ENCODE measurements around the gene SERINC3. TPM values are rescaled to one million over a fixed set of nuclear protein-coding genes. Genes with fewer than 3 reads are reported as not detected.

The SERINC3 gene
- total and polyA plus RNA-seq, 2 donors (not counting 1 experiment from before 2014, with no cell fraction given), result 120 to 238 TPM

DNA sequence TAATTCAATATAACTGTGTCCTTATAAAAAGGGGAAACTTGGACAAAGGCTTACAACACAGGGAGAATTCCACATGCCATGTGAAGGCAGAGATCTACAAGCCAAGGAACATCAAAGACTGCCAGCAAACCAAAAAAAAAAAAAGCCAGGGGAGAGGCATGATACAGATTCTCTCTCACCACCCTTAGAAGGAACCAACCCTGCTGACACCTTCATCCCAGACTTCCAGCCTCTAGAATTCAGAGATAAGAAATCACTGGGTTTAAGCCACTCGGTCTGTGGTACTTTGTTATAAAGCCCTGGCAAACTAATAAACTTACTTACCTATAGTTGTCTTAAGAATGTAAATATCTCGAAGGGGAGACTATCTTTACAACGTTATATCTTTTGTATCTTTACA, 4.4 kb downstream of the SERINC3 start:
- no peak overlapping the region for H3K9ac ChIP-seq (ENCODE audit: insufficient read depth, low read length)

DNA sequence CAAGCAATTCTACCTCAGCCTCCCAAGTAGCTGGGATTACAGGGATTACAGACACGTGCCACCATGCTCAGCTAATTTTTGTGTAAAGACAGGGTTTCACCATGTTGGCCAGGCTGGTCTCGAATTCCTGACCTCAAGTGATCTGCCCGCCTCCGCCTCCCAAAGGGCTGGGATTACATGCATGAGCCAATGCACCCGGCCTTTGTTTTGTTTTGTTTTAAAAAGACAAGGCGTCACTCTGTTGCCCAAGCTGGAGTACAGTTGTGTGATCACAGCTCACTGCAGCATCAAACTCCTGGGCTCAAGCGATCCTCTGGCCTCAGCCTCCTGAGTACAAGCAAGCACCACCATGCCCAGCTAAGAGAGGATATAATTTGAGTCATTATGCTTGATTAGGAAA, 5.4 kb downstream of the SERINC3 start:
- Histone ChIP-seq H3K79me2 (ENCODE audit: control insufficient read depth, insufficient read depth, low read length) (peaks cover 74% of the 10 kb centered on the region), H3K4me1 (ENCODE audit: control insufficient read depth, extremely low read depth, insufficient read depth, low read length) (peaks cover 2% of the 10 kb centered on the region), H2AFZ (ENCODE audit: low read length) (no peak overlapping the region), H3K9me3 (ENCODE audit: control insufficient read depth, insufficient read depth, low read depth, low read length) (no peaks in the 10 kb centered on the region), H4K20me1 (ENCODE audit: control insufficient read depth, extremely low read depth, insufficient read depth, low read length) (peaks cover 2% of the 10 kb centered on the region), H3K4me3 (replicated peaks in 1 of 4; ENCODE audit: control extremely low read depth in 1 of 4, insufficient read depth in 1 of 4, low read depth in 3 of 4, low read length in 4 of 4) (no peak overlapping the region), H3K27ac (ENCODE audit: insufficient read depth, low read length) (no peak overlapping the region), H3K4me2 (ENCODE audit: extremely low read depth, insufficient read depth, low read length) (no peak overlapping the region), H3K36me3 (ENCODE audit: control insufficient read depth, insufficient read depth, low read length) (peaks cover 3% of the 10 kb centered on the region), H3K27me3 (ENCODE audit: control insufficient read depth, insufficient read depth, low read length) (no peaks in the 10 kb centered on the region), H3K9ac (ENCODE audit: insufficient read depth, low read length) (no peak overlapping the region)
- no peak for TF ChIP-seq EZH2 (IDR thresholded peaks at IDR 0.05; ENCODE audit: low read length, missing control alignments)
- TF ChIP-seq, protein P1, sequence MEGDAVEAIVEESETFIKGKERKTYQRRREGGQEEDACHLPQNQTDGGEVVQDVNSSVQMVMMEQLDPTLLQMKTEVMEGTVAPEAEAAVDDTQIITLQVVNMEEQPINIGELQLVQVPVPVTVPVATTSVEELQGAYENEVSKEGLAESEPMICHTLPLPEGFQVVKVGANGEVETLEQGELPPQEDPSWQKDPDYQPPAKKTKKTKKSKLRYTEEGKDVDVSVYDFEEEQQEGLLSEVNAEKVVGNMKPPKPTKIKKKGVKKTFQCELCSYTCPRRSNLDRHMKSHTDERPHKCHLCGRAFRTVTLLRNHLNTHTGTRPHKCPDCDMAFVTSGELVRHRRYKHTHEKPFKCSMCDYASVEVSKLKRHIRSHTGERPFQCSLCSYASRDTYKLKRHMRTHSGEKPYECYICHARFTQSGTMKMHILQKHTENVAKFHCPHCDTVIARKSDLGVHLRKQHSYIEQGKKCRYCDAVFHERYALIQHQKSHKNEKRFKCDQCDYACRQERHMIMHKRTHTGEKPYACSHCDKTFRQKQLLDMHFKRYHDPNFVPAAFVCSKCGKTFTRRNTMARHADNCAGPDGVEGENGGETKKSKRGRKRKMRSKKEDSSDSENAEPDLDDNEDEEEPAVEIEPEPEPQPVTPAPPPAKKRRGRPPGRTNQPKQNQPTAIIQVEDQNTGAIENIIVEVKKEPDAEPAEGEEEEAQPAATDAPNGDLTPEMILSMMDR (conservative IDR thresholded peaks at IDR 0.05 in 1 of 2, IDR thresholded peaks at IDR 0.05 in 1 of 2; ENCODE audit: low read depth in 1 of 2, low read length in 2 of 2), result no peak
- no peak for DNase-seq (ENCODE audit: low read depth in 2 of 2)

More for the DNA sequence above, 4.4 kb downstream of the SERINC3 start:
- Histone ChIP-seq H3K27ac (ENCODE audit: insufficient read depth, low read length) (no peak overlapping the region), H4K20me1 (ENCODE audit: control insufficient read depth, extremely low read depth, insufficient read depth, low read length) (peaks cover 2% of the 10 kb centered on the region), H3K4me1 (ENCODE audit: control insufficient read depth, extremely low read depth, insufficient read depth, low read length) (peaks cover 2% of the 10 kb centered on the region), H2AFZ (ENCODE audit: low read length) (no peak overlapping the region), H3K4me3 (replicated peaks in 1 of 4; ENCODE audit: control extremely low read depth in 1 of 4, insufficient read depth in 1 of 4, low read depth in 3 of 4, low read length in 4 of 4) (no peak overlapping the region), H3K36me3 (ENCODE audit: control insufficient read depth, insufficient read depth, low read length) (peaks cover 1% of the 10 kb centered on the region), H3K79me2 (ENCODE audit: control insufficient read depth, insufficient read depth, low read length) (peaks cover 77% of the 10 kb centered on the region), H3K9me3 (ENCODE audit: control insufficient read depth, insufficient read depth, low read depth, low read length) (no peaks in the 10 kb centered on the region), H3K27me3 (ENCODE audit: control insufficient read depth, insufficient read depth, low read length) (no peaks in the 10 kb centered on the region), H3K4me2 (ENCODE audit: extremely low read depth, insufficient read depth, low read length) (no peak overlapping the region)
- no peak for TF ChIP-seq EZH2 (IDR thresholded peaks at IDR 0.05; ENCODE audit: low read length, missing control alignments)
- TF ChIP-seq, protein P1 (conservative IDR thresholded peaks at IDR 0.05 in 1 of 2, IDR thresholded peaks at IDR 0.05 in 1 of 2; ENCODE audit: low read depth in 1 of 2, low read length in 2 of 2), result no peak
- no peak for DNase-seq (ENCODE audit: low read depth in 2 of 2)

DNA sequence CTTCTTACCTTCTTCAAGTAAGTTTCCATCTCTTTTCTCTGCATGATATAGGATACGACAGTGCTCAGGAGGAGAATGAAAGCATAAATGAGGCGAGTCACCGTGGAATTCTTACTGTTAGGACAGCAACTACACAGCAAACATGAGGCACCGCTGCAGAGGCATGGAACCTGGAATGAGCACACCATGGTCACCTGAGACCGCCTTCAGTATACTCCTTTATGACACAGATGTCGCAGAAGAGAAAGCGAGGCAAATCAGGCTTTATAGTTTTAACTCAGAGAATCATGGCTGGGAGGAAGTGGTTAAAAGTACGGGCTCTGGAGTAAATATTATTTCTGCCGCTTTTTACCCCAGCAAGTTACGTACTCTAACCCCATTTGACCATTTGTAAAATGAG, 8.0 kb downstream of the SERINC3 start:
- H3K27ac ChIP-seq (ENCODE audit: insufficient read depth, low read length), result no peak overlapping the region
- no peak overlapping the region for H3K4me3 ChIP-seq (replicated peaks in 1 of 4; ENCODE audit: control extremely low read depth in 1 of 4, insufficient read depth in 1 of 4, low read depth in 3 of 4, low read length in 4 of 4)
- no peaks in the 10 kb centered on the region for H3K4me1 ChIP-seq (ENCODE audit: control insufficient read depth, extremely low read depth, insufficient read depth, low read length)
- H3K9me3 ChIP-seq (ENCODE audit: control insufficient read depth, insufficient read depth, low read depth, low read length), result no peaks in the 10 kb centered on the region
- H4K20me1 ChIP-seq (ENCODE audit: control insufficient read depth, extremely low read depth, insufficient read depth, low read length), result no peaks in the 10 kb centered on the region
- TF ChIP-seq, protein P1 (conservative IDR thresholded peaks at IDR 0.05 in 1 of 2, IDR thresholded peaks at IDR 0.05 in 1 of 2; ENCODE audit: low read depth in 1 of 2, low read length in 2 of 2), result no peak
- TF ChIP-seq EZH2 (IDR thresholded peaks at IDR 0.05; ENCODE audit: low read length, missing control alignments), result no peak
- H2AFZ ChIP-seq (ENCODE audit: low read length), result no peak overlapping the region
- no peak overlapping the region for H3K4me2 ChIP-seq (ENCODE audit: extremely low read depth, insufficient read depth, low read length)
- H3K79me2 ChIP-seq (ENCODE audit: control insufficient read depth, insufficient read depth, low read length), result peaks cover 48% of the 10 kb centered on the region
- peaks cover 5% of the 10 kb centered on the region for H3K36me3 ChIP-seq (ENCODE audit: control insufficient read depth, insufficient read depth, low read length)
- H3K9ac ChIP-seq (ENCODE audit: insufficient read depth, low read length), result no peak overlapping the region
- DNase-seq (ENCODE audit: low read depth in 2 of 2), result no peak
- no peaks in the 10 kb centered on the region for H3K27me3 ChIP-seq (ENCODE audit: control insufficient read depth, insufficient read depth, low read length)
